AG04449 (cell line): ENCODE results near the gene MVP.

Experiments
- CTCF ChIA-PET: fragments of 350-600 bp; formaldehyde crosslinking; extraction: SDS; loops from one replicate; lab custom pipeline; 2021; ENCODE audit warnings: antibody characterized with exemption; lab: Yijun Ruan, JAX
- POLR2A ChIA-PET: fragments of 400-600, 350-600 bp; formaldehyde crosslinking; extraction: SDS; loops from one replicate; lab custom pipeline; 2020; ENCODE audit warnings: antibody characterized with exemption, inconsistent platforms; lab: Yijun Ruan, JAX
- DNase-seq: peaks from one replicate; pipeline ENCODE4 v3.0.0-alpha.2; 2010; ENCODE audit warnings: low read depth, low spot score
- H3K4me3 ChIP-seq: 2 replicates; pipeline ENCODE4 v1.5.1; 2011; ENCODE audit warnings: low read depth, mild to moderate bottlenecking, control low read depth, low read length
- CTCF ChIP-seq: IDR thresholded peaks from one replicate; pipeline ENCODE4 v1.5.1; 2011; ENCODE audit warnings: mild to moderate bottlenecking, moderate library complexity, low read length, control low read depth, inconsistent platforms; ENCODE audit not compliant: insufficient read depth; ENCODE audit errors: missing control alignments

Gene MVP

GRCh38 chr16:29873319-29873718 lies 53.1 kb downstream of the MVP start:
- no peak for TF ChIP-seq CTCF
- H3K4me3 ChIP-seq, result no peak overlapping the region
- CTCF ChIA-PET, result interaction anchor here (1.3 to 1.8 kb wide), 2 partner anchors 10 to 25 kb away, joined by 7 read pairs; partner anchors contain the start of gene CDIPT
- POLR2A ChIA-PET, result interaction anchor here (0.8 kb wide), 1 partner anchor 11 kb away, joined by 3 read pairs; no protein-coding TSS in a partner anchor
- DNase-seq, result no peak

GRCh38 chr16:29875206-29875605 lies 54.9 kb downstream of the MVP start:
- TF ChIP-seq CTCF, result no peak
- POLR2A ChIA-PET, result no interaction called here
- no peak for DNase-seq
- no peak overlapping the region for H3K4me3 ChIP-seq
- CTCF ChIA-PET, result no interaction called here

DNA sequence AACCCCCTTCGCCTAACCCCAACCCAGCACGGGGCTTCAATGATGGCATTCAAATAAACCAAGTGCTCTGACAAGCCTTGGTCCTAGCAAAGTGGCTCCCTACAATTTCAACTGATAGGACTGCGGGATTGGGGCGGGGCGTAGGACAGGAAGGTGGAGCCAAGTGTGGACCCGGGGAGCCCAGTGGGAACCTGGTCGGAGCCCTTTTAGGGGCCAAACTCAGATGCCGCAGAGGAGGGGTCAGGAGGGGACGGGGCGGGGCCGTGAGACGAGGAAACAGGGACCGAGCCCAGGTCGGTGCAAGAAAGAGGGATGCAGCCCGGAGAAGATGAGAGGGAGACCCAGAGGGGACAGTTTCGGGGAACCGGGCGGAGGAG lies 55.9 kb downstream of the MVP start:
- H3K4me3 ChIP-seq, result peak overlapping the region; percentile 36
- no peak for DNase-seq
- CTCF ChIA-PET, result interaction anchor here (1.2 kb wide), 1 partner anchor 27 kb away, joined by 4 read pairs; no protein-coding TSS in a partner anchor
- POLR2A ChIA-PET, result no interaction called here
- TF ChIP-seq CTCF, result no peak

GRCh38 chr16:29876594-29877249 lies 56.5 kb downstream of the MVP start:
- no peak for TF ChIP-seq CTCF
- DNase-seq, result no peak
- peak overlapping the region; percentile 36 for H3K4me3 ChIP-seq
- ChIA-PET CTCF (interaction anchor here (1.2 to 1.3 kb wide), 2 partner anchors 28 to 126 kb away, joined by 4 read pairs; no protein-coding TSS in a partner anchor), POLR2A (no interaction called here)

DNA sequence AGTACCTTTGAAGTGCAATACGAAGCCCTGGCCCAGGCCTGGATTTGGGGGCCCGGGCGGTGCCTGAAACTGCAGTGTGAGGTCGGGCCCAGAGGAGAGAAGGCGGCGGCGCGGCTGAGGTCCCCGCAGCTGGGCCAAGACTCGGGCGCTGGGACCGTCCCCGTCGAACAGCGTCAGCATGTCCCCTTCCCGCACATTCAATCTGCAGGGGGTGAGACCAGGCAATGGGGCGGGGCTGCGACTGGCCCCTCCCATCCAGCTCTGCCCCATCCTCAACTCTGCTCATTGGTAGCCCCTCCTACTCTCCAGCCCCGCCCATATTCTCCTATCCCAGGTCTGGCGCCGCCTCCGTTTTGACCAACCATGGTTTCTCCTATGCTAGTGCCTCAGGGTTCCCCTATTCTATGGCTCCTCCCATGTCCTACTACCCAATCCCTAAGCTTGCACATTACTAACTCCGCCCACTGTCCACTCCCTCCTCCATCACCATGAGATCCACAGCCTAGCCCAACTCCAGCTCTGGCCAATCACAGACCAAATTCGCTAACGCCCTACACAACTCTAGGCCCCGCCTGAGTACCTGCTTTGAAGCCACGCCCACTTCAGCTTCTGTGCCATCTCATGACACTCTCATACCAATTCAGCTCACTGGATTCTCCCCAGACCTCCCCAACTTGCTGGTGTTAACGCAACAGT lies 57.2 kb downstream of the MVP start:
- H3K4me3 ChIP-seq, result no peak overlapping the region
- no peak for DNase-seq
- CTCF ChIA-PET, result interaction anchor here (1.2 to 1.3 kb wide), 4 partner anchors 9 to 125 kb away, joined by 3 to 4 read pairs (median 4); partner anchors contain the start of gene CDIPT
- TF ChIP-seq CTCF, result no peak
- POLR2A ChIA-PET, result no interaction called here

- ChIA-PET POLR2A (no interaction called here), CTCF (interaction anchor here (1.2 kb wide), 2 partner anchors 8 to 15 kb away, joined by 3 to 4 read pairs; partner anchors contain the start of gene CDIPT)
- TF ChIP-seq CTCF, result no peak
- no peak overlapping the region for H3K4me3 ChIP-seq
- DNase-seq, result no peak
Measured at GRCh38 chr16:29878172-29878571, 57.9 kb downstream of the MVP start.
